CMK (cell line): ENCODE data around the gene TMEM187.
A peak's percentile ranks its signal among the peaks of the same experiment; 100 is the strongest.

Source experiments
- DNase-seq: peaks from one replicate; pipeline ENCODE4 v3.0.0-alpha.2; 2010; ENCODE audit warnings: low read depth

The TMEM187 gene

GRCh38 chrX:154000051-154000450 lies 27.5 kb downstream of the TMEM187 start:
- DNase-seq: no peak

- peak; percentile 63 for DNase-seq
Observed at GRCh38 chrX:154002215-154002719, 29.7 kb downstream of the TMEM187 start.

- no peak for DNase-seq
Observed at GRCh38 chrX:154004315-154004714, 31.8 kb downstream of the TMEM187 start.

DNA sequence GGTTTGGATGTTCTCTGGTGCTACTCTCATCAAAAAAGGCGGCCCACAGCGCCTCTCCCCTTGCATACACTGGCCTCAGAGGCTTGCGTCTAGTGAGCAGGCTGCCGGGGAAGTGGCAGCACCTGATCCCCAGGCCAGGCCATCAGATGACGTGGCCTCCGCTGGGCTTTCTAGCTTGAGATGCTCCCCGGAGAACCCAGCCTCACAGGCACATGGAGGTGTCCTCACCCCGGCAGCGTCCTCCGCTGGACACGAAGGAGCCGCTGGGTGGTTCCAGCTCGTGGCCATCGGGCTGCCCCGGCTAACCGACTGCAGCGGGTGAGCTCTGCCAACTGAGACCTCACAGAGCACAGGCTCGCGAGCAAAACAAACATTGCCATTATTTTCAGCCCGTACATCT lies 34.4 kb downstream of the TMEM187 start:
- DNase-seq: no peak

GRCh38 chrX:154008521-154008920 lies 36.0 kb downstream of the TMEM187 start:
- DNase-seq: no peak

- no peak for DNase-seq
Observed at GRCh38 chrX:154010330-154011087, 38.0 kb downstream of the TMEM187 start.

DNA sequence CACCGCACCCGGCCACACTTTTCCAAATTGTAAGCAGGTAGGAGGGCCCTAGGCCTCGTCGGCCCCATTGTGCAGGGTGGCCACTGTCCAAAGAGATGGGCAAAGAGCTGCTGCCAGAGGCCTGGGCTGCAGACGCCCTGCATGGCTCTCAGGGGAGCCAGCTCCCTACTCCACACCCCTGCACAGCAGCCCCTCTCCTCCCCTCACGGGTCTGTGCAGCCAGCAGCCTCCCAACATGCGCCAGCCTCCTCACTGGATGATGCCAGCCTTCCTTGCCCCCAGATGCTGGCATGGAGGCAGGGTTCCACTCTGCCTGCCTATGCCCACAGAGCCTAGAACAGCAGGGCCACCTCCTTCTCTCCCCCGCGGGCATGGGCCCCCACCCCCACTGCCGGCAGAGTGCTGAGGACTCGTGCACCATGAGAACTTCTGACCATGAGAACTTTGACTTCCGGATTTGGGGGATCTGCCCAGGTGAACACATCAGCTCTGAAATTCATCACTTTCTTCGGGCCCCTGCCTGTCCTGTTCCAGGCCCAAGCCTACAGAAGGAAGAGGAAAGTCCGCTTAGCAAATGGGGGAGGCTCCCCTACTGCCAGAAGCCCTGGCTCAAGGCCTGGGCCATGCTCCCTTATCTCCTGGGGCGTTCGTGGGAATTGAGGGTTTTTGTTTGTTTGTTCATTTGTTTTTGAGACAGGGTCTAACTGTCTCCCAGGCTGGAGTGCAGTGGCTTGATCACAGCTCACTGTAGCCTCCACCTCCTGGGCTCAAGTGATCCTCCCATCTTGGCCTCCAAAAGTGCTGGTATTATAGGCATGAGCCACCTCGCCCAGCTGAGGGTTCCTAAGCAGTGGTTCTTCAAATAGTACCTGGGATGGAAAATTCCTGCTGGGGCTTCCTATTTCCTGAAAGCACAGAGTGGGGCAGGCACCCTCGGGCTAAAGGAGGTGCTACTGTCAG lies 39.1 kb downstream of the TMEM187 start:
- no peak for DNase-seq

DNA sequence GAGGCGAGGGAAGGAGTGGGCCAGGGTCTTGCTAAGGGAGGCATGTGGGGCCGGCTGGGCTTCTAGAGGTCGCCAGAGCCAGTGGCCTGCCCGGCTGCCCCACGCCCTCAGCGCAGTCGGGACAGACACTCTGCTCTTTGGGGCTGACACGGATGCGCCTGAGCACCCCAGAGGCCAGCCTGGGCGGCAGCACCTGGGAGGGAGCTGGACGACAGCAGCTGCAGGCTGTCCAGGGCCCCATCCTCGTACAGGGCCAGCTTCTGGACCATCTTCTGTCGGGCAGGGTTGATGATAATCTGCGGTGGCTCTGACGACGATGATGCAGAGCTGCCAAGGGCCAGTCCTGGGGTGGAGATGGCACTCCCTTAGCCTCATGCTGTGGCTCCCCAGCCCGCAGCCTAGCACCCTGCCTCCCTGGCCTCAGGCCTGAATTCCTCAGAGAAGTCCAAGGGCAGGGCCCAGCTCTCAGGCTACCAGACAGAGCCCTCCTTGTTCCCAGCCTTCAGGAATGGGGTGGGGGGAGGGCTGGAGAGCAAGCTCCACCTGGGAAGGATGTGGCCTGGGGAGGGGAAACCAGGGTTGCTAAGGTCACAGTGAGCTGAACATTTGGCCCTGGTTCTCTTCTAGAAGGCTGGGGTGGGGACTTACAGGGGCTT lies 39.9 kb downstream of the TMEM187 start:
- no peak for DNase-seq

GRCh38 chrX:154013001-154013421 lies 40.5 kb downstream of the TMEM187 start:
- DNase-seq: no peak

- DNase-seq: no peak
Observed at GRCh38 chrX:154013614-154014360, 41.2 kb downstream of the TMEM187 start.

GRCh38 chrX:154014429-154015380 lies 42.2 kb downstream of the TMEM187 start:
- DNase-seq: no peak

GRCh38 chrX:154015581-154016264 lies 43.2 kb downstream of the TMEM187 start:
- no peak for DNase-seq

DNA sequence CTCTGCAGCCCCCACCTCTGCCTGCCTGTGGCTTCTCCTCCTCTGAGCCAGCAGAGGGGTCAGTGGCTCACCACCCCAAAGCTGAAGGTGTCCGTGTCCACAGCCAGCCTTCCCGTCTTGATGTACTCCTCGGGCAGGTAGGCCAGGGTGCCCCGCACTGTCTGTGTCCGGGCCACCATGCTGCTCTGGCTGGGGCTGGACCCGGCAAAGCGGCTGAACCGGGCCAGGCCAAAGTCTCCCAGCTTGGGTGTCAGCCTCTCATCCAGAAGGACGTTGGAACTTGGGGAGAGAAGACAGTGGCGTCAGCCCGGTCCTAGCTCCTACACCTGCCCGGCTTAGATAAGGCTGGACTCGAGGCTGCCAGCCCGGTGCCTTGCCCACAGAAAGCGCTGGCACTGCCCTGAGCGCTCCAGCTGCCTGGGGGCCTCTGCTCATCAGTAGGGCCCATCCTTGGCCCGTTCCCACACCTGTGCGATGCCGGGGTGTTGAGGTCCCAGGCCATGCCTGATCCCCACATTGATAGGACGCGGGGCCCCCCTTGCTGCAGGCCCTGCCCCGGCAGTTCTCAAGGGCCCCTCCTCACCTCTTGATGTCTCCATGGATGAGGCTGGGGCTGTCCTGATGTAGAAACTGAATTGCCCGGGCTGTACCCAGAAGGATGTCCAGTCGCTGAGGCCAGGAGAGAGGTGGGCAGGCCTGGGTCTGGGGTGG lies 44.0 kb downstream of the TMEM187 start:
- no peak for DNase-seq

- DNase-seq: no peak
Observed at GRCh38 chrX:154017766-154018517, 45.4 kb downstream of the TMEM187 start.

- DNase-seq: no peak
Observed at GRCh38 chrX:154018518-154019060, 46.0 kb downstream of the TMEM187 start.

DNA sequence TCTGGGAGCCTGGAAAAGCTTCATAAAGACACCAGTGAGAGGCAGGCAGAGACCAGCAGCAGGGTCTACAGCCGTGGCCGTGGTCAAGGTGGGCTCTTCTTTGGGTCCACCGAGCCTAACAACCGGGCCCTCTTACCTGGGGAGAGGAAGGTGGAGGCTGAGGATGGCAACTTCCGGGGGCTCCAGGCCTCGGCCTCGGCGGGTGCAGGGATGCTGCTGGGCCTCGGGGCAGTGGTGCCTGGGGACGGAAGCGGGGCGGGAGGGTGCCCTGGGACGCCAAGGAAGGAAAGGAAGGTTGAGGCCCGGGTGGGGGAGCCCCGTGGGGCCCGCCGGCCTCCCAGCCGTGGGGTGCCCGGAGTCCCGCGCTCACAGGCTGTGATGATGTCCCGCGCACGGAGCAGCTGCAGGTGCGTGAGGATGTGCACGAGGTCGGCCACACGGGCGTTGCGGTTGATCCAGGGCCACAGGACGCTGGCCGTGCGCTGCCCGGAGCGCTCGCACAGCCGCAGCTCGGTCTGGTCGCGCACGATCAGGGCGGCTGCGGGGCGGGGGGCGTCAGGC lies 46.6 kb downstream of the TMEM187 start:
- DNase-seq: no peak

DNA sequence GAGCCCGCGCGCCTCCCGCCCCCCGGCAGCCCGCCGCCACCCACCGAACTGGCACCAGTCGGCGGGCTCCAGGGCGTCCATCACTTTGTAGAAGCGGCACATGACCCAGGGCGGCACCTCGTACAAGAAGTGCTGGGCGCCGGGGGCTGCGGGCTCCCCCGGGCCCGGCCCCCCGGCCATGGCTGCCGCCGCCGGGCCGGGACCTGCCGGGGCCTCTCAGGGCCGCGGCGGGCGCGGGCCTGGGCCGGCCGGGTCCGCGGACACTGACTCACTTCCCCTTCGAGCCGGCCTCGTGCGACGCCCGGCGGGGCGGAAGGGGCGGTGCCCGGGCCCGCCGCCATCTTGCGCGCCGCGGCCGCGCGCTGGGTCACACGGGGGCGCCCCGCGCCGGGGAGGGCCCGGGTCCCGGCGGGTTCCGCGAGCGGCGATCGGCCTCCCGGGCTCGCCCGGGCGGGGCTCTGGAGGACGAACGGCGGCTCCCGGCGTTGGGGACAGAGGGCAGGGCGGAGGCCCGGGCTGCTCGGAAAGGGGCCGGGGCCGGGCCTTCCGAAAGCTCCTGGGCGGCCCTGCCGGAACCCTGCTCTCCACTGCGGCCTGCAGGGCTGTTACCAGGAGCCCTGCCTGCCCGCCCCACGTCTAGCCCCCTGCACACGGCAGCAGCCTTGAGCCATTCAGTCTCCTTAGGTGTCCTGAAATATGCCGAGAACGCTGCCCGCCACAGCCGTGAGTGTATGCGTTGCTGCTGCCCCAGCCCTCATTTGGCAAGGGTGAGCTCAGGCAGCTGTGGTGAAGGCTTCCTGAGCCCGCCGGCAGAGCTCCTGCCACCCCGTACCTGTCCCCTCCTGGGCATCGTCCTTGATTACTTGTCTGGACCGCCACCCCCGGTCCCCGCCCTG lies 47.3 kb downstream of the TMEM187 start, which contains the start of gene IRAK1:
TSS of gene IRAK1 (minus strand) at position 270 of the 896 bp plus-strand sequence. CDS start at position 180, 90 bp downstream.
- DNase-seq: no peak
